A549 treated with GW870086 at 1 μM for 4 hours (cell line): ENCODE data around the gene PSMG3. TPM values are rescaled to one million over a fixed set of nuclear protein-coding genes. Genes with fewer than 3 reads are reported as not detected.

Experiments used
- total RNA-seq: library from RNA; stranded (reverse); fragments of 200-300 nt; extraction: Qiagen RNA extraction; gene quantifications from 5 replicates; pipeline ENCODE4 v1.2.3, GENCODE V29; 2022; ENCODE audit warnings: low read depth

PSMG3 gene
- 85.5 to 105 TPM (median 100 TPM) in 5 replicates for total RNA-seq

GRCh38 chr7:1569833-1570632 is at the start of gene PSMG3:
TSS of gene PSMG3 (minus strand) at chr7:1570032. CDS start at chr7:1569339, 693 bp downstream.

GRCh38 chr7:1555813-1556543 is 13.9 kb downstream of the PSMG3 start, which contains the start of gene TMEM184A:
TSS of gene TMEM184A (minus strand) at chr7:1556205. CDS start at chr7:1555484, 721 bp downstream.

Other genes with a start within 250 kb of the PSMG3 start
- 18.7 to 28.9 TPM (median 25.9 TPM) in 5 replicates for gene MICALL2, start 110.6 kb downstream of the PSMG3 start, total RNA-seq
- gene INTS1, start 65.6 kb downstream of the PSMG3 start, total RNA-seq, result 44.1 to 57.7 TPM (median 54.2 TPM) in 5 replicates
- gene MAFK, start 39.3 kb downstream of the PSMG3 start, total RNA-seq, result 42.4 to 73.2 TPM (median 67.2 TPM) in 5 replicates
- gene TMEM184A, start 13.8 kb downstream of the PSMG3 start, total RNA-seq, result 6.7 to 13.2 TPM (median 9.5 TPM) in 5 replicates
- gene ELFN1, start 100.2 kb upstream of the PSMG3 start, total RNA-seq, result 0.22 to 0.38 TPM (median 0.38 TPM) in 5 replicates